Fibroblast of skin of left quadriceps (primary cell): ENCODE data around the gene MAPKAP1.

Source experiments
- DNase-seq, 2 experiments: peaks; one replicate each; pipeline ENCODE4 v3.0.0-alpha.2; 2013; ENCODE audit warnings: low read depth in 2 of 2

Gene MAPKAP1

GRCh38 chr9:125393426-125393825 is 313.6 kb downstream of the MAPKAP1 start:
- no peak for DNase-seq

GRCh38 chr9:125391704-125392103 is 315.3 kb downstream of the MAPKAP1 start:
- no peak for DNase-seq

- no peak for DNase-seq
These were observed 318.0 kb downstream of the MAPKAP1 start for GRCh38 chr9:125388978-125389377.

GRCh38 chr9:125387861-125388524 is 319.0 kb downstream of the MAPKAP1 start:
- DNase-seq: no peak
